ENCODE data around the gene LCN1.
"Not testable (repeated sequence)": the region's sequence is repeated elsewhere in the genome, so short reads cannot be mapped to it uniquely, and the experiment has no call there.

Gene LCN1

GRCh38 chr9:135524130-135524861, 3.1 kb downstream of the LCN1 start:
- FAIRE-seq: no peak

DNA sequence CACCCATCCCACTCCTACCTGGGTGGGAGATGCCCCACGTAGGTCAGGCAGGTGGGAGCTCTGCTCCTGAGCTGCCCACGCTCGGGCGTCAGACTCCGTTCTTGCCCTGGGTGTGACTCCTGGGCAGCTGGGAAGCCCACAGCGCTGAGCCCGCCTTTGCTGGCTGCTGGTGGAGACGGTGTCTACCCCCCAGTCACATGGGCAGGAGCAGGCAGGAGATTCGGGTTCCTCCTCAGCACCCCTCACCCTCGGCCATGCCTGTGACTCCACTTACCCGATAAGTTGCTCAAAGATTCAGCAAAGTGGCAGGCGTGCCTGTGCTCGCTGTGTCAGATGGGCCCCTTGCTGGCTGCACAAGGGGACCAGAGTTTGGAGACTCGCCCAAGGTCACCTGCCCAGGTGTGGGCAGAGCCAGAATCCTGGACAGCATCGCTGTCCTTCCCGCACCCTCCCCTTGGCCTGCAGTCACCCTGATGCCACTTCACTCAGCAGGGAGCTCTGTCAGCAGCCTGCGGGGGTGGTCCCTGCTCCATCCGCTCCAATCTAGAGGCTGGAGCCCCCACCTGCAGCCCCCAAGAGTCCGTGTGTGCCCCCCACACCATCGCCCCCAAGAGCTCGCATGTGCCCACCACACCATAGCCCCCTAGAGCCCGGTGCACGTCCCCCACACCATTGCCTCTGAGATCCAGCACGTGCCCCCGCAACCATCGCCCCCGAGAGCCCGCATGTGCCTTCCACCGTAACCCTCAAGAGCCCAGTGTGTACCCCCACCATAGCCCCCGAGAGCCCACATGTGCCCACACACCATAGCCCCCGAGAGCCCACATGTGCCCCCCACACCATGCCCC, 4.2 kb downstream of the LCN1 start:
- FAIRE-seq: no peak

DNA sequence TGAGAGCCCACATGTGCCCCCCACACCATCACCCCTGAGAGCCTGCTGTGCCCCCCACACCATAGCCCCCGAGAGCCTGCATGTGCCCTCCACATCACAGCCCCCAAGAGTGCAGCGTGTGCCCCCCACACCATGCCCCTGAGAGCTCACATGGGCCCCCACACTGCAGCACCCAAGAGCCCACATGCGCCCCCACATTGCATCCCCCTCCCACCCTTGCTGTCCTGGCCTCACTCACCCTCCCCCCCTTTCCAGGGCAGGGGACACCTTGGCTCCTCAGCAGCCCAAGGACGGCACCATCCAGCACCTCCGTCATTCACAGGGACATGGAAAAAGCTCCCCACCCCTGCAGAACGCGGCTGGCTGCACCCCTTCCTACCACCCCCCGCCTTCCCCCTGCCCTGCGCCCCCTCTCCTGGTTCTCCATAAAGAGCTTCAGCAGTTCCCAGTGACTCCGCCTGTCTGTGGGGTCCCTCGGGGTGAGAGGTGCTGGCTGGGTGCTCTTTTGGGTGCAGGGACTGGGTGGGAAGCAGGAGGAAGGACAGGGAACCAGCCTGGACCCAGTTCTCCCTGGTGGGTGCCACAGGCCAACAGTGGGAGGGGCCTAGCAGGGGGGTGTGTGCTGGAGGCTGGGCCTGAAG, 5.0 kb downstream of the LCN1 start:
- no peak for FAIRE-seq

GRCh38 chr9:135526730-135527571, 5.7 kb downstream of the LCN1 start:
- FAIRE-seq: no peak

DNA sequence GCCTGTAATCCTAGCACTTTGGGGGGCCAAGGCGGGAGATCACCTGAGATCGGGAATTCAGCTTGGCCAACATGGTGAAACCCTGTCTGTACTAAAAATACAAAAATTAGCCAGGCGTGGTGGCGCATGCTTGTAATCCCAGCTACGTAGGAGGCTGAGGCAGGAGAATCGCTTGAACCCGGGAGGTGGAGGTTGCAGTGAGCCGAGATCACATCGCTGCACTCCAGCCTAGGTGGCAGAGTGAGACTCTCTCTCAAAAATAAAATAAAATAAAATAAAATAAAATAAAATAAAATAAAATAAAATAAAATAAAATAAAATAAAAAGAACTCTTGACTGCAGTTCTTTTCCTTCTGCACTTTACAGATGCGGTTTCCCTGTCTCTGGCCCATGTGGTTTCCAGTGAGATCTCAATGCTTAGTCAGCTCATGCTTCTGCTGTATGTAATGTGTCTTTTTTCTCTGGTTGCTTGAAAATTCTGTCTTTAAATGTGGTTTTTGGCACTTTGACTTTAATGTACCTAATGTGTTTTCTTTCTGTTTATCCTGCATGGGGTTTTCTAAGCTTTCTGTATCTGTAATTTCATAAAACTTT, 7.7 kb downstream of the LCN1 start:
- FAIRE-seq: not testable (repeated sequence)

DNA sequence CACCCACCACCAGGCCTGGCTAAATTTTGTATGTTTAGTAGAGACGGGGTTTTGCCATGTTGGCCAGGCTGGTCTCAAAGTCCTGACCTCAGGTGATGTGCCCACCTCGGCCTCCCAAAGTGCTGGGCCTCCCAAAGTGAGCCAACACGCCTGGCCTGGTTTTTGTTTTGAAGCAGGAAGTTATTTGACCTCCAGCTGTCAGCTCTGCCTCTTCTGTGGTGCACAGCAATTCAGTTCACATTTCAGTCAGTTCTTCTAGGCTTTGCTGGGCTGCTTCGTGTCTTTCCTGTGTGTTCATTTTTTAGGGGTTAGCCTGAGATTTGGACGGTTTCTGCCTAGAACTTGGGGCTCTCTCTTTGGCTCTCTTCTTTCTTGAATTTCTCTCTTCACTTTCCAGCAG, 8.9 kb downstream of the LCN1 start:
- FAIRE-seq: no peak

DNA sequence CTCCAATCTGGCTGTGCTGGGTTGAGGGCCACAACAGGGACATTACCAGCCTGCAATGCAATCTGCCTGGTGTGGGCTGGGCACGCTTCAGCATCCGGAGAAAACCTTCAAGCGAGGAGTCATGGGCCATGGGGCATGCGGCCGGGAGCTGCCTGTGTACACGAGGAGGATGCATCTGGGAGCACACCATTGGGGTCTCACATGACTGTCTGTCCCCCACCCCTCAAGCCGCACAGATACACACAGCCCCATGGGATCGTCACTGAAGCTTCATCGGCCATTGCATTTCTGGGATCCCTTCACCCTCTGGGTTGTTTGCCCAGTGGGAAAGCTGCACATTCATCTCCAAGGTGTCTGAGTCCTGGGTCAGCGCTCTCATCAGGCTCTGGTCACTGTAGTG, 9.9 kb downstream of the LCN1 start:
- FAIRE-seq: no peak

DNA sequence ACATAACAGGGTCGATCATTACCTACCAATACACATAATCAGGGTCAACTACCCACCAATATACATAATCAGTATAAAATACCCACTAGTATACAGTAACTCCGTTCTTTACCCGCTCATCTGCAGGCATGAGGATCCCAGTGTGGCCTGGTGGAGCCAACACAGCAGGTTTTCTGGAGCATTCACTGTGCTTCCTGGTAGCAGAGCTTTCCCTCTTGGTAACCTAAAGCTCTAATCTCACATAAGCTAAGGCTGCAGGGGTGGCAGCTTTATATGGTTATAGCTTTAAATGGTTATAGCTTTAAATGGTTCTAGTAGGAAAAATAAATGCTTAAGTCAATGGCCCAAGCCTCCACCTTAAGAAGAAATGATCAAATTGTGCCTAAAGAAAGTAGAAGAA, 11.9 kb downstream of the LCN1 start:
- FAIRE-seq: no peak

GRCh38 chr9:135533674-135534073, 12.4 kb downstream of the LCN1 start:
- no peak for FAIRE-seq

GRCh38 chr9:135534192-135534711, 13.0 kb downstream of the LCN1 start:
- not testable (repeated sequence) for FAIRE-seq

DNA sequence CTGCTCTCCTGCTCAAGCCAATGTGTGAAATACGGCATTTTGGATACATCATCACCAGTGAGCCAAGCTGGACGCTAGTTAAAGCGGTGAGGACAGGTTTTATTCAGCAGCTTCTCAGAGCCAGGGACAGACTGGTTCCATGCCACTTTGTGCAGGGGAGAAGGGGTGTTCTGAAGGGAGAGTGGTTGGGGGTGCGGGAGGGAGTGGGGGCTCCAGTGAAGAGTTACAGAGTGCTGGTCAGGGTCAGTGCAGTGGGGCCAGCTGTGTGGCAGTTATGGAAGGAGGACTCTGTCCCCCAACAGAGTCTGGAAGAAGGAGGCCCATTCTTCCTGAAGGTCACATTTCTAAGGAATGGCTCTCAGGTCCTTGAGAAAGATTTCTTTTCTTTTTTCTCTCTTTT, 13.6 kb downstream of the LCN1 start:
- not testable (repeated sequence) for FAIRE-seq

DNA sequence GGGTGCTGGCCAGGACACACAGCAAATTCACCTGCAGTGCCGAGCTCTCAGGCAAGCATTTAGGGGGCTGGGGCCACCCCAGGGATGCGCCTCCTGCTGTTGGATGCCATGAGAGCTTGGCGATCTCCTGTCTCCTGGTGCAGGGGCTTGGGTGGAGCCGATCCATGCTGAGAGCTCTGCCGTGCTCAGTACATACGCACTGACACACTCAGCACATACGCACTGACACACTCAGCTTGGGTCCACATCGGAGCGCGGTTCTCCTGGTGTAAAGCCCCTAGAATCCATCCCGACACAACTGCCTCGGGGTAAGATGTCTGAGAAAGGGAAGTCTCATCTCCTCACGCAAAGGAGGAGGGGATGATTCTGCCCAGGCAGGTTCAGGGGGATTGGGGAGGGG, 14.4 kb downstream of the LCN1 start:
- not testable (repeated sequence) for FAIRE-seq

GRCh38 chr9:135536216-135536615, 15.0 kb downstream of the LCN1 start:
- no peak for FAIRE-seq

- FAIRE-seq: not testable (repeated sequence)
These were observed 22.1 kb downstream of the LCN1 start for GRCh38 chr9:135543262-135543894.

GRCh38 chr9:135544981-135545635, 23.9 kb downstream of the LCN1 start:
- no peak for FAIRE-seq

DNA sequence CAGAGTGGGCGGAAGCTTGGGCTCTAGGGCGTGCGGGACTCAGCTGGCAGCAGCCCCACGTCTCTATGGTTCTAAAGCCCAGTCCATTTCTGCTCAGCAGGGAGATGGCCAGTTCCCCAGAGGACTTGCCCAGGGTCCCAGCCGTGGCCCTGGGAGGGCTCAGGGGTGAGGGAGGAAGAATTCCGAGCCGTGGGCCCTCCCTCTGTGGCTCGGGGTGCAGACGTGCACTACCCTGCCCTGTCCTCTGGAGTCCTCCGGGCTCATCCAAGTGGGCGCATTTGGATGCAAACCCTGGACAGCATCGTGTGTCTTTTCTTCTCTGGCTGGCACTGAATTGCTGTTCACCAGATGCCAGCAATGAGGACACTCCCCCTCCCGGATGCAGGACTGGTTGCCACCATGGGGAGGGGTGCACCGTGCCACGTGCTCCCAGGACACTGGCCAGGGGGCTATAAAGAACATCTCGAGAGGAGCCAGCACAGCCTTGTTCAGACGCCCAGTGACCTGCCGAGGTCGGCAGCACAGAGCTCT, 24.5 kb downstream of the LCN1 start, which contains the start of gene OBP2A:
Gene OBP2A (plus strand): TSS at position 481 of the 531 bp plus-strand sequence. CDS start 55 bp downstream, outside the sequence.
- FAIRE-seq: not testable (repeated sequence)

DNA sequence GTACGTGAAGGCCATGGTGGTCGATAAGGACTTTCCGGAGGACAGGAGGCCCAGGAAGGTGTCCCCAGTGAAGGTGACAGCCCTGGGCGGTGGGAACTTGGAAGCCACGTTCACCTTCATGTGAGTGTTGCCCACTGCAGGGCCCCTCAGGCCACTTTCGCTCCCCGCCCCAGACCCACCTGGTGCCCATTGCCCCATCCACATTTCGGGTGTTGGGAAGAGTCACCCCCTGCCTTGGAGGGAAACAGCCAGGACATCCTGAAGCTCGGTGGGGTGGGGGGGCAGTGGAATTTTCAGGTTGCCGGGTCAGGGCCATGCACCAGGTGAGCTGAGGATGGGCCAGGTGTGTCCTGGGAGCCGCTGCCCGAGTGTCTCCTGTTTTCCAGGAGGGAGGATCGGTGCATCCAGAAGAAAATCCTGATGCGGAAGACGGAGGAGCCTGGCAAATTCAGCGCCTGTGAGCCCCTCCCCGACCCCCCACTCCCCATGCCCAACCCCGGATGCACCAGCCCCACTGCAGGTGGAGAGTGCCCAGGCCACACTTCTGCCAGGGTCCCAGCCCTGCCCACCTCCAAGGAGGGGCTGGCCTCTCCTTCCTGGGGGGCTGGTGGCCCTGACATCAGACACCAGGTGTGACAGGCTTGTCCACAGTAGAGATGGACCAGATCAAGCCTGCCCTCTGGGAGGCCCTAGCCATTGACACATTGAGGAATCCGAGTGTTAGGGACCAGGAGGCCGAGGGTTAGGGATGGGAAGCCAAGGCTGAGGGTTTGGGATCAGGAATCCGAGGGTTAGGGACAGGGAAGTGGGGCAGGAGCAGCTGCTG, 25.8 kb downstream of the LCN1 start:
- FAIRE-seq: not testable (repeated sequence)

GRCh38 chr9:135547756-135548736, 26.8 kb downstream of the LCN1 start:
- FAIRE-seq: no peak
